Hepatocyte (in vitro differentiated cells): ENCODE measurements around the gene PHF19.

Source experiments
- EZH2phosphoT487 ChIP-seq: fragments of 200-600 bp; sonication (generic); IDR thresholded peaks from one replicate; pipeline ENCODE4 v1.6.1; 2018; ENCODE audit warnings: antibody characterized with exemption, mild to moderate bottlenecking, low read depth, moderate library complexity; ENCODE audit not compliant: unreplicated experiment, severe bottlenecking
- TF ChIP-seq, protein P1 (sequence below): fragments of 200-600 bp; sonication (generic); IDR thresholded peaks from 2 replicates; pipeline ENCODE4 v1.5.1; 2016; ENCODE audit warnings: antibody characterized with exemption, mild to moderate bottlenecking; ENCODE audit not compliant: poor library complexity

DNA sequence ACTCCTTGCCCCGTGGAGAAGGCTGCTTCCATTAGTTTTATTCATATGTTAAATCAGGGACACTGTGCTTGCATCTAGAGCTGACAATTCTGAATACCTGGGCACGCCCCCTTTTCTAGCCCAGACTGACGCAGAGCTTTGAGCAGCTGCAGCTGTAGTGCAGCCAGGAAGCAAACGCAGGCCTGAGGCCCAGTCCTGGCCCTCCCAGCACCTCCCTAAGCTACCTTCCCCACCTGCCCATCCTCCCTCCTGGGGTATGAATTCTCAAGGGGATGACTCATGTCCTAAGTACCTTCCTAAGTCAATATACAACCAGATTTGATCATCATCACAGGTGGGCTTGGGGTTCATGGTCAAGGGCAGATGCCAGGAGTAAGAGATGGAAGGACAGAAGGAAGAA, 3.5 kb downstream of the PHF19 start:
- TF ChIP-seq, protein P1, sequence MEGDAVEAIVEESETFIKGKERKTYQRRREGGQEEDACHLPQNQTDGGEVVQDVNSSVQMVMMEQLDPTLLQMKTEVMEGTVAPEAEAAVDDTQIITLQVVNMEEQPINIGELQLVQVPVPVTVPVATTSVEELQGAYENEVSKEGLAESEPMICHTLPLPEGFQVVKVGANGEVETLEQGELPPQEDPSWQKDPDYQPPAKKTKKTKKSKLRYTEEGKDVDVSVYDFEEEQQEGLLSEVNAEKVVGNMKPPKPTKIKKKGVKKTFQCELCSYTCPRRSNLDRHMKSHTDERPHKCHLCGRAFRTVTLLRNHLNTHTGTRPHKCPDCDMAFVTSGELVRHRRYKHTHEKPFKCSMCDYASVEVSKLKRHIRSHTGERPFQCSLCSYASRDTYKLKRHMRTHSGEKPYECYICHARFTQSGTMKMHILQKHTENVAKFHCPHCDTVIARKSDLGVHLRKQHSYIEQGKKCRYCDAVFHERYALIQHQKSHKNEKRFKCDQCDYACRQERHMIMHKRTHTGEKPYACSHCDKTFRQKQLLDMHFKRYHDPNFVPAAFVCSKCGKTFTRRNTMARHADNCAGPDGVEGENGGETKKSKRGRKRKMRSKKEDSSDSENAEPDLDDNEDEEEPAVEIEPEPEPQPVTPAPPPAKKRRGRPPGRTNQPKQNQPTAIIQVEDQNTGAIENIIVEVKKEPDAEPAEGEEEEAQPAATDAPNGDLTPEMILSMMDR: no peak
- TF ChIP-seq EZH2phosphoT487: no peak
